HG02981 (cell line): ENCODE data around the gene HSDL2.
A peak's percentile ranks its signal among the peaks of the same experiment; 100 is the strongest.

ENCODE experiments used
- ATAC-seq: cut with Tn5 transposase; IDR thresholded peaks from one replicate; pipeline ENCODE4 v1.9.1; 2021; ENCODE audit warnings: mild to moderate bottlenecking, moderate library complexity; ENCODE audit not compliant: unreplicated experiment

The HSDL2 gene

DNA sequence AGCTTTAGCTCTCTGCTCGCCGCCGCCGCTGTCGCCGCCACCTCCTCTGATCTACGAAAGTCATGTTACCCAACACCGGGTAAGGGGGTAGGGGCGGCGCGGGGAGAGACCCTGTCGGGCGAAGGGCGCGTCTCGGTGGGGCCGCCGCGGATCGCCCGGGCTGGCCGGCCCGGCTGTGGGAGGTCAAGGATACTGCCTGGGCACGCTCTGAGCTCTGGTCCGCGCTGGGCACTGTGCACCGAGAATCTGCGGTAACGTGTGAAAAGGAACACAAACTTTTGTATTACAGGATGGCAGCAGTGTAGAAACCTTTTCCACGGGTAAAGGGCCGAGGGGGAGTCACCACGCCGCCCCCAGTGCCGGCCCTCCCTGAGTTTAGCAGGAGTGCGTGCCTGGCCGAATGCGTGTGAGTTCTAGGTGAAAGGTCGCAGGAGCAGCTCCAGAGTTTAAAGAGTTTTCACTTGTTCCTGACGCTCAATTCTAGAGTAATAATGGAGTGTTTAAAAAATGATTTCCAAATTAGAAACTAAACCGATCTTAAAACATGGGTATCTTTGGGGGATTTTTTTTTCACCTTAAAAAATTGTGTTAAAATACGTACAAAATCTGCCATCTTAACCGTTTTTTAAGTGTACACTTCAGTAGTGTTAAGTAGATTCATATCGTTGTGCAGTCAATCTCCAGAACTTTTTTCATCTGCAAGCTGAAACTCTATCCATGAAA lies at the start of gene HSDL2:
HSDL2 (plus strand) TSS at position 7 of the 723 bp plus-strand sequence; CDS start at position 63, 56 bp downstream.
- peak; percentile 18 for ATAC-seq

DNA sequence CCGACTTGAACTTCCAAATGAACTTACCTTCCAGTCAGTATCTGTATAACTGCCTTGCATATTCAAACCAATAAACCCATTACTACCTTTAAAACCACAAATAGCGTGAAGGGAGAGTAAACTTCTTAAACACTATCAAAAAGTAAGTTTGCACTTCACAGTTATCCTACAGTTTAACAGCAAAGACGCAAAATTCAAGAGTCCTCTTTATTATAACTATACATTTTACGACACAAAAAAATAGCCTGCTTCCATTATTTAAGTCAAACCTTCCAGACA lies 48.3 kb upstream of the HSDL2 start:
- ATAC-seq, result no peak

DNA sequence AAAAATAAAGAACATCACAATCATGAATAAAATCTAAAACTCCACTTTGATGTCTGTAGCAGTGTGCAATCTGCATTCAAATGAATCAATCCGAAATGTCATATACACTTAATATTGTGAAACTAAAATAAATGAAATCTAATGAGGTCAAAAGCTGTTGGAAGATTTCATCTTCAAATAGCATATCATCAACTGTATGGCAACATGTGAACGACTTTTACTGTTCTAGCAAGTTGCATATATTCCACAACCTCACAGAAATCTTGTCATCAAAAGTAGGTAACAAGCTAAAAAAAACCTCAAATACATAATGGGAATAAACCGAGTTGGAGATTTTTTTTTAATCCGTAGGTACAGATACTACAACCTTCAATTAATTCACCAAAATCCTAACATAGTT lies 47.7 kb upstream of the HSDL2 start:
- ATAC-seq, result no peak

DNA sequence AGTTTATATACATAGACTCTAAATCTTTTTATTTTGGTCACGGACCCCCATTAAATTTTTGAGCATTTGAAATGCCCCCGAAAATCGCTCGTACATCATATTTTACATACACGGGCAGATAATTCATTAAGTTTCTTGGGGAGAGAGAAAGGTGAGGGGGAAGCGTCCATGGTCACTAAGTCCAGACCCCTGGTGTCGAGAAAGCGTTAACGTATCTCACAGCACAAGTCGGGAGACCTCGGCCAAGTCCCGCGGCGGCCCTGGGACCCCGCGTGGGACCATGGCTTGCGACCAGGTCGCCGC lies 47.3 kb upstream of the HSDL2 start:
- ATAC-seq, result no peak

DNA sequence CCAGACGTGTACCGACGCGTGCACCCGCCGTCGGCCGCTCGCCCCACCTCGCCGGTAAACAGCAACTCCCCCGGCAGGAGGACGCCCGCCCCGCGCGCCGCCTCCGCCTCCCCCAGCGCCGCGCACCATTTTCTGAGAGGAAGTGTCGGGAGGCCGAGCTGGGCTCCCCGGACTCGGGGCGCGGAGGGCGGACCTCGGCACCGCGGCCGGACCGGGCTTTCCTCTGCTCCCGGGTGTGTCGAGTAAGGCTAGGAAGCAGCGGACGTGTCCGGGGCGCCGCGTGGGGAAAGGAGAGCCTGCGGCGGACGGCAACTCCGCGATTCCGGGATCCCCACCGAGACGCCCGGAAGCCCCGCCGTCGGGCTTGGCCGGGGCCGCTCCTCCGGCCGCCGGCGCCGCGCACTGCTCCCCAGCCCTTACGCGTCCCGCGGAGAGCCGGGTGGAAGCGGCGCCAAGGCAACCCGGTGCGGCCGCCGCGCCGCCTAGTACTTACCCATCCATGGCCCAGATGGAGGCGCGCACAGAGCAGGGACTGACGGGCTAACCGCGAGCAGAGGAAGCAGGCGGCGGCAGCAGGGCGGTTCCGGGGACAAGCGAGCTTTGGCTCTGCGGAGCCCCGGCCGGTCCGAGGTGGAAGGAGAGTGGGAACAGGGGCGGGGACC lies 46.8 kb upstream of the HSDL2 start, which contains the start of gene PTBP3:
PTBP3 (minus strand) TSS at position 643 of the 662 bp plus-strand sequence. CDS start 35,754 bp downstream, outside the sequence.
- peak; percentile 54 for ATAC-seq

DNA sequence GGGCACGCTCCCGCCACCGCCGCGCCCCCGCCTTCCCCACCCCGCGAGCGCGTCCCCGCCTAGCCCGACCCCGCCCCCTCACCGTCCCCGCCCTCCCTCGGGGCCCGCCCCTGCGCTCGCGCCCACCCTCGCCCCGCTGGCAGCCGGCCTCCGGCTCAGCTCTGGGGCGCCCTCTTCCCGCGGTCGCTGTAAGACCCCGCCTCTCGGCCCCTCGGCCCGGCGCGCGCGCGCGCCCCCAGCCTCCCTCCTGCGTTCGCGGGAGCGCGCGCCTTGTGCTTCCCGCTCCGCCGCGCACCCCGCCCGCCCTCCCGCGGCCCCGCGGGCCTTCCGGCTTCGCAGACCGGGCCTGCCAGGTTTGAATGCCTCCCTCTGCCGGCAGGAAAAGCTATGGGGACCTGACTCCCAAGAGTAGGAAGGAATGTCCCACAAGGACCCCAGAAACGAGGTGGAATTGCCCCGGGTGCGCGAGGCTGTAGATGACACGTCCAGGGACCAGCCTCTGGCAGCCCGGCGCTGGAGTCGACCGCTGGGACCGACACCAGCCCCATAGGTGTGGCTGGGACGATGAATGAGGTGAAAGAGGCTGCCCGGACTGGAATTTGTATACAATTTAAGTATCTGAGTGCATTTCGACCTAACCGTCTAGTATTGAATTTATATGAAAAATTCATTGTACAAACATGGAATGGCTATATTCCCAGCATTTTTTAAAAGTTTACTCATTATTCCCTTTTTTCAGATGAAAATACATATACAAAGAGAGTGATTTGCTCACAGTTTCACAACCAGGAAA lies 46.1 kb upstream of the HSDL2 start:
- ATAC-seq, result peak; percentile 73

DNA sequence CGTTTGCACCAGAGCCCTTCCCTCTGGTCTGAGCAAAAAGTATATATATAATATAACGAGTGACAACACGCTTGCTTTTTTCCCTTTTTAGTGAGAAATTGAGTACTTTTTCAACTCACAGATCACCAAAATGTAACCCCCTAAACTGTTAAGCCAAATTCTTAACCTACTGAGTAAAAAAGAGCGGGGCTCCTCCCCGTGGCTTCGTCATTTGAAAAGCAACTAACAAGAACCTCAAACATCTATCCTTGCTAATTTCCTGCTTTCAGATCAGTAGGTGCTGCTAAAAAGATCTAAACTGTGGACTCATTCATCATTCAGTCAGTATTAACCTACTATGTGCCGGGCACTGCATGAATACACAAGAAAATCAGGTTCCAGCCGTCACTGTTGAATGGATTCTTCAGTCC lies 45.5 kb upstream of the HSDL2 start:
- no peak for ATAC-seq

DNA sequence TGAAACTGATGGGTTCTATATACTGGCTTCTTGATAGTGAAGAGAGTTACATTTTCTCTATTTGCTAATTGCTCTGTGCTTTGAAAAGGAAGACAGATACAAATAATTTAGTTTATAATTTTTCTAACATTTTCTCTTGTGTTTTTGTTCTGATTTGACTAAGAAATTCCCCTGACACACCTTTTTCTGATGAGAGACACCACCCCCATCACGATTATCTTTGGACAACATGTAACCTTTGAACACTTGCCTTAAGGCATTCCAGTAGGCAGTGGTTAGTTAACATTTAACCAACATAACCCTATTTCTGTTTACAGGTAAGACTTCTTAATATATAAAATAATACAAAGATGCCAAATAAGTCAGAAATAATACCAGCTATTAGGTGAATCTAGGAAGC lies 42.4 kb upstream of the HSDL2 start:
- ATAC-seq, result no peak

DNA sequence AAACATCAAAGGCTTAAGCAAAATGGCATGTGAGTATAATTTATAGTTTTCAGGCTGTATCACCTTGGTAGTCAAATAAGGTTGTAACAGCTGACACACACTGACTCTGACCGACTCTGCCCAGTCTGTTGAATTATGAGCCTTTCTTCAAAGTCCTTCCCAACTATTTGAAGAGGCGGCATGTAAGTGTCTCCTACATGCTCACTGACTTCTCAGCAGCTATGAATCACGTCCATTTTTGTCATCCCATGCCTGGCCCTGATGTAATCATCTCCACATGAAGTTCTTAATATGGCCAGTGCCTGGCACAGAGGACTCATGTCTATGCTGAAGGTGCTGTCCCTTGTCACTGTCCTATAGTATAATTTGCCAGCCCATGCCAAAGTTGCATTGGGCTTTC lies 41.3 kb upstream of the HSDL2 start:
- no peak for ATAC-seq

DNA sequence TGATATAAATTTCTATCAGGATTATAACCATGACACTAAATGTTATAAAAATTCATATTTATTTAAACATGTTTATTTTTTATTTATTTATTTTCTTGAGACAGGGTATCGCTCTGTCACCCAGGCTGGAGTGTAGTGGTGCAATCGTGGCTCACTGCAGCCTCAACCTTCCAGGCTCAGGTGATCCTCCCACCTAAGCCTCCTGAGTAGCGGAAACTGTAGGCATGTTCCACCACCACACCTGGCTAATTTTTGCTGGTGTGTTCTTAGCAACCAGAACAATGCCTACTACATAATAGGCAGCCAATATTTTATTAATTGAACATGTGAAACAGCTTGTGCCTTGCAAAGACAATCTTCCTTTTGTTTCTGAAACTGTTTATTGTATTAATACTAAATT lies 40.0 kb upstream of the HSDL2 start:
- no peak for ATAC-seq

DNA sequence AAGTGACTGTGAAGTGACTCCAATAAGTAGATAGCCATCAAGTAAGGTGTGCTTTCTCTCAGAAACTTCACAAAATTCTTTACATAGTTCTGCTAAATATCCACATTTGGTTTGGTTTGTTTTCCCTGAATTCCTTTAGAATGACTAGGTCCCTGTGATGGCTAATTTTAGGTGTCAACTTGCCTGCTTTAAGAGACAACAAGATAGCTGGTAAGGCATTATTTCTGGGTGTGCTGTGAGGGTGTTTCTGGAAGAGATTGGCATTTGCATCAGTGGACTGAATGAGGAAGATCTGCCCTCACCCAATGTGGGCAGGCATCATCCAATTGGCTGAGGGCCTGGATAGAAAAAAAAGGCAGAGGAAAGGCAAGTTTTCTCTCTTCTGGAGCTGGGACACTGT lies 38.2 kb upstream of the HSDL2 start:
- ATAC-seq, result no peak

DNA sequence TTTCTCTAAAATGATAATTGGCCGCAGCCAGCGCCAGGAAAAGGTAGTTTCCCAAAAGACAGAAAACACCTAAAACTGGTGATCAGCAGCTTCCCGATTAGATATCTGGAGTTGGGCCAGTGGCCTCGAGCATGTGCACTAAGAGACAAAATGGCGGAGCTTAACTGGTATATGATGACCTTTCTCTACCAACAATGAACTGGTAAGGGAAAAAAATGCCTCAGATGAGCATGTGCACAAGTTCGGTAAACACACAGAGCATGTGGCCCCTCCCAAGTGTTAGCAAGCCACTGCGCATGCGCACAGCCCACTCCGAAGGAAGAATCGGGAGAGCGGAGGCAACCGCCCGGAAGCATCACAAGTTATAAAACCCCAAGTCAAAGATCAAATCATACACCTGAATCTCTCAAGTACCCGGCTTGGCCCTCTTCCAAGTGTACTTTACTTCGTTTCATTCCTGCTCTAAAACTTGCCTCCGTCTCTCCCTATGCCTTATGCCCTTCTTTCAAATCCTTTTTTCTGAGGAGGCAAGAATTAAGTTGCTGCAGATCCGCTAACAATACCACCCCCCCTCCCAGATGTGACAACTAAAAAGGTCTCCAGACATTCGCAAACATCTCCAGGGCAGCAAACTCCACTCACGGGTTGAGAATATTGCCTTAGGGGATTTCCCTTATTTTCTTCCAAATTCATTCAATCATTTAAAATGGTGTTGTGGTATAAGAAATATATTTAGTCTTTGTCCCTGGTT lies 31.5 kb upstream of the HSDL2 start:
- no peak for ATAC-seq

DNA sequence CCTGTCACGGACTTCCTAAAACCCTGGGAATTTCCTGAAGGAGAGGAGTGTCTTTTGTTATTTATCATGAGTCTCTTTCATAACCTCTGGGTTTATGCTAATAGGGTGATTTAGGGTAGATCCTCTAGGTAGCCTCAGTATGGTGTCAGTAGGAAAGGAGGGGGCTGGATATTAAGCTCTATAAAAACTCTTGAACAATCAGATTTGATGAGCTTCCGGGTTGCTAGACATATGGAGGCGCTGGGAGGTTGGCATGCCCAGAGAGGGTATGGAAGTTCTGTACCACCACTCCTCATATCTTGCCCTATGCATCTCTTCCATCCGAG lies 30.9 kb upstream of the HSDL2 start:
- no peak for ATAC-seq

DNA sequence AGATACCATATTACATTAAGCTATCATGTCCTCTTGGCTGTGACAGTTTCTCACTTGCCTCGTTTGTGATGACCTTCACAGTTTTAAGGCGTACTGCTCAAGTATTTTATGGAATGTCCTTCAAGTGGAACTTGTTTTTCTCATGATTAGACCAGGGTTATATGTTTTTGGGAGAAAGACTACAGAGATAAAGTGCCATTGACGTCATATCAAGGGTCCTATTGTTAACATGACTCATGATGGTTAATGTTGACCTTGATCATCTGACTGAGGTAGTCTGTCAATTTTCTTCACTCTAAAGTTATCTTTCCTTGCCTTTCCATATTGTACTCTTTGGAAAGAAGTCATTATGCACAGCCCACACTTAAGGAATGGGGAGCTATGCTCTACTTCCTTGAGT lies 28.7 kb upstream of the HSDL2 start:
- ATAC-seq, result no peak

DNA sequence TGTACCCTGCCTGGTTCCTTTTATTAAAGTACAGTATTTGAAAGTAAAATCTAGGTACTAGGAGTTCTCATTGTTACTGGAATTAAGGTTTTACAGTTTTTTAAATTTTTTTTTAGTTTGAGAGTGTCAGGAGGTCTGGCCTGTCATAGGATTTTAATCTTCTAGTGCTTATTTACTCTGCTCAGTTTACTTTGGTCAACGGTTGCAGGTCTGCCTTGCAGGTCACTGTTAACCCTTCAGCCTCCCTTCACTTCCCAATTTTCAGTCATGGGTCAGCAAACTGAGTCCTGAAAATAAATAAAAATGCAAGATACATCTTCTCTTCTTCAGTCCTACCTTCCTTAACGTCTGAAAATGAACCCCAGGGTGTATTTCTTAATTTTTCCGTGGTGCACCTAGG lies 27.7 kb upstream of the HSDL2 start:
- no peak for ATAC-seq

DNA sequence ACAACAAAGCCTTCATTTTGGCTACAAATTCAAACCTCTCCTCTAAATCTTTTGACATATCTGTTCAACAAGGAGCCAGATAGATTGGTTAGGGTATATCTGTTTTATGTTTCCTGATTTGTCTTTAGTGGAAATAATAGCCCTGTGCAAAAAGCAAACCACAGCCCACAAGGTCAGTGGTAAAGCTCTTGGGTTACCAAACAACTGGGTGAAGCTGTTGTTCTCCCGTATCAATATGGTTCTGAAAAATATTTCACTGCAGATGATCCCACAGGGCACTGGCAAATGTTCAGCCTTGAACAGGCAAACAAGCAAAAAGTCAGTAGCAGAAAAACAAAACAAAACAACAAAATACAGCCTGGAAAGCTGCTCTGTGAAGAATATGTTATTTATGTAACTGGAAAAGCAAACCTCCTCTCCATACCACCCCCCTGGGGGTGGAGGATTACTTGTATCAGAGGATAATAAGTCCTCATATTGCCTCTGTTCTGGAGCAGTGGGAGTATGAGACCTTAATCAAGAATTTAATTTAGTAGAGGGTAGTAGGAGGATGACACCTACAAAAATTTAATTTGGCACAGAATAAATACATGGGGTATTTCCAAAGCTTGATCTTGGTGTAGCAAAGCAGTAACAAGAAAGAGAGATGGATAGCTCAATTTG lies 25.7 kb upstream of the HSDL2 start:
- no peak for ATAC-seq

DNA sequence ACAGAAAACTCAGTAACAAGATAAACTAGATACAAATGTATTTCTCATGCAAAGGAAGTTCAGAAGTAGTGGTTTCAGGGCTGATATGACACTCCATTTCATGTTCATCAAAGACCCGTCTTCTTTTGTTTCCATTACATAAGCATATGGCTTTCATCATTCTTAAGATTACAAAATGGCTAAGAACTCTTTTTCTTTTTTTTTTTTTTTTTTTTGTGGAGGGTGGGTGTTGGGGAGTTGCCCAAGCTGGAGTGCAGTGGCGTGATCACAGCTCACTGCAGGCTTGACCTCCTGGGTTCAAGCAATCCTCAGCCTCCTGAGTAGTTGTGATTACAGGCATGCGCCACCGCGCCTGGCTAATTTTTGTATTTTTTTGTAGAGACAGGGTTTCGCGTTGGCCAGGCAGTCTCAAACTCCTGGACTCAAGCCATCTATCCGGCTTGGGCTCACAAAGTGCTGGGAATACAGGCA lies 24.4 kb upstream of the HSDL2 start:
- ATAC-seq, result no peak

DNA sequence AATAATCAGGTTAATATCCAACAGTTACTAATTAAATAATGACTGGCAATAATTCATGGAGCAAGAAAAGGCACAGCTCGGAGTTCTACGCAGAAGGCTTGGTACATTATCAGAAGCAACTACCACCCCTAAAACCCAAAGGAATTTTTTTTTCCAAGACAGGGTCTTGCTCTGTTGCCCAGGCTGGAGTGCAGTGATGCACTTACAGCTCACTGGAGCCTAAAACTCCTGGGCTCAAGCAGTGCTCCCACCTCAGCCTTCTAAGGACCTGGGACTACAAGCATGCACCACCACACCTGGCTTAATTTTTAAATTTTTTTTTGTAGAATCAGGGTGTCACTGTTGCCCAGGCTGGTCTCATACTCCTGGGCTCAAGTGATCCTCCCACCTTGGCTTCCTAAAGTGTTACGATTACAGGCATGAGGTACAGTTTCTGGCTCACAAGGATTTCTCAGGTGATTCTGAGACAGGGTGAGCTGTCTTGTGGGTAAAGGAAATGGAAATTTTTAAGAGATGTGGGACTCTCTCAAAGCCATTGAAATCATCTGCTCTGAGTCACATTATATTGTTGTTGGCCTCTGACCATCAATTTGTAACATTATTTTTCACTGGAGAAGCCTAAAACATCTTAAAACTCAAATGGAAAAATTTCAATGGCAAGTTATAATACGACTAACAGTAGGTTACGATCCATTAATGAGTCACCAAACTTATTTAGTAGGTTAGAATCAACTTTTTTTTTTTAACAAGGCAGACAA lies 19.7 kb upstream of the HSDL2 start:
- ATAC-seq, result no peak

DNA sequence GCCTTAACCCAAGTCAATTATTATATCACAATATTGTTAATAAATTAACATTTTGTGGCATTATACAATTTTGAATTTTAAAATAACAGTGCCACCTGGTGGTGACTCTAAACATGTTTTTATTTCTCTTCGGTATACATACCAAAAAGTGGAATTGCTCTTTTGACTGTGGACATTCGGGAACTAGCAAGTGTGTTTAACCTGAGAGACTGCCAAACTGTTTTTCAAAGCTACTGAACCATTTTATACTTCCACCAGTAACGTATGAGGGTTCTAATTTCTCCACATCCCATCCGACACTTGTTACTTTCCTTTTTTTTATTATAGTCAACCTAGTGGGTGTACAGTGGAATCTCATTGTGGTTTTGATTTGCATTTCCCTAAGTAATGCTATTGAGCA lies 18.3 kb upstream of the HSDL2 start:
- ATAC-seq, result no peak

DNA sequence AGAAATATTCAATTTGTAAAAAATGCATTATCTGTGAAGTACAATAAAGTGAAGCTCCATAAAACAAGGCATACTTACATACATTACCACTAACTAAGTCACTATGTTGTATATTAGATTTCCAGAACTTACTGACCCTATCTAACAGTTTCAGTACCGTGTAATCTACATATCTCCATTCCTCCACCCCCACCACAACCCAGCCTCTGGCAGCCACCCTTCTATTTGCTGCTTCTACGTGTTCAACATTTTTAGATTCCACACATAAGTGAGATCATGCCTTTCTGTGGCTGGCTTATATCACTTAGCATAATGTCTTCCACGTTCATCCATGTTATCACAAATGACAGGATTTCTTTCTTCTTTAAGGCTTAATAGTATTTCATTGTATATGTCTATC lies 15.1 kb upstream of the HSDL2 start:
- no peak for ATAC-seq
